Spleen (tissue), 7 donors: ENCODE results near the gene RNF141.

Experiments used
- CTCF ChIP-seq, 11 experiments: fragments of 200-600 bp in 7 of 11; fragments of 450-650 bp in 4 of 11; sonication (generic) in 4 of 11; IDR thresholded peaks in 8 of 11; conservative IDR thresholded peaks in 3 of 11; 1 replicate in 7 of 11; 2 replicates in 4 of 11; pipeline versions ENCODE4 v1.4.0 to v1.8.0; 2016 to 2021; ENCODE audit warnings: antibody characterized with exemption in 11 of 11, inconsistent platforms in 4 of 11, mild to moderate bottlenecking in 1 of 11
- POLR2A ChIP-seq, 3 donors: fragments of 450-650 bp; IDR thresholded peaks; one replicate each; pipeline ENCODE4 v1.5.1; 2017; ENCODE audit warnings: antibody characterized with exemption in 3 of 3, mild to moderate bottlenecking in 1 of 3
- POLR2AphosphoS5 ChIP-seq, 3 donors: sonication (generic); formaldehyde crosslinking; IDR thresholded peaks; one replicate each; pipeline ENCODE4 v1.5.1; 2017; ENCODE audit warnings: antibody characterized with exemption in 3 of 3
- donor health status: DM: no; HTN: no; CAD: no; lungs with moderate emphysema.
- donor health status: DM: no; HTN: no; CAD: no.
- donor health status: DM: no; HTN: no; CAD: no.

DNA sequence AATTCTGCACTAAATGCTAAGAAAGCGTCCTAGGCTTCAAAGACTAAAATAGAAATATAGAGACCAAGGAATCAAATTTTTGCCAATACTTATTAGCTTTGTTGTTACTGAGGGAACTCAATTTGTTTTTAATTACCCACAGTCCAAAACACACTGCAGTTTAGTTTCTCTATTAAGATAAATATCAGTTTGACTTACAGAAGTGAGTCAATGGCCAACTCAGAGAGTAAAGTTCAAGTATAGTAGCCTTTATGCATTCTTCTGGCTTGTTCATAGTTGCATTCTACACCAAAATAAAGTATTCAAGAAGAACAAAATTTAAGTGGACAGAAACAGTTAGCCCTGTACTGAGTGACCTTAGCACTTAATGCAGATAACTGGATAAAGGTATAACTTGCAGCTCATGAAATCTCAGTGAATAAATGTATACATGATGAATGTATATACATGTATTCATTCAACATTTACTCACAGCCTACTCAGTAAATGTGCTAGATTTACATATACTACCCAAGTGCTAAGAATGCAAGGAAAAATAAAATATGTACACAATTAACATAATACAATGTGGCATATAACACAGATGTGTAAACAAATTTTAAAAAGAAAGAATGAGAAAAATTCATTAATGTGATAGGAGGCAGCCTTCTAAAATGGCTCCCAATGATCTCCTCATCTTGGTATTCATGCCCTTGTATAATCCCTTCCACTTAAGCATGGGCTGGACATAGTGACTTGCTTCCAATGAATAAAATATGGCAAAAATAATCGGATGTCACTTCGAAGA is 9.7 kb upstream of the RNF141 start:
- TF ChIP-seq CTCF (IDR thresholded peaks at IDR 0.05 in 8 of 11, conservative IDR thresholded peaks at IDR 0.05 in 3 of 11): no peak
- TF ChIP-seq POLR2A (IDR thresholded peaks at IDR 0.05): no peak
- TF ChIP-seq POLR2AphosphoS5 (IDR thresholded peaks at IDR 0.05): no peak
